Stomach (tissue), 9 donors: ENCODE measurements around the gene TEX2. TPM values are rescaled to one million over a fixed set of nuclear protein-coding genes. Genes with fewer than 3 reads are reported as not detected.

ENCODE experiments used
- DNase-seq, 2 donors: peaks; one replicate each; pipeline versions ENCODE4 v3.0.0 to v3.0.0-alpha.2; 2013 to 2019
- H3K27ac ChIP-seq, 5 donors: fragments of 200-600 bp in 4 of 5; sonication (generic) in 4 of 5; one replicate each; pipeline ENCODE4 v1.5.1; 2013 to 2019; ENCODE audit warnings: mild to moderate bottlenecking in 1 of 5, moderate library complexity in 1 of 5
- H3K27me3 ChIP-seq, 3 donors: fragments of 200-600 bp; sonication (generic); one replicate each; pipeline ENCODE4 v1.5.1; 2017 to 2019; ENCODE audit warnings: mixed run types in 1 of 3
- H3K36me3 ChIP-seq, 4 donors: fragments of 200-600 bp; sonication (generic); 1 replicate in 3 of 4; 2 replicates in 1 of 4; pipeline ENCODE4 v1.5.1; 2016 to 2019
- H3K4me1 ChIP-seq, 4 donors: fragments of 200-600 bp; sonication (generic); one replicate each; pipeline ENCODE4 v1.5.1; 2016 to 2019
- H3K4me3 ChIP-seq, 4 donors: fragments of 200-600 bp; sonication (generic) in 3 of 4; one replicate each; pipeline ENCODE4 v1.5.1; 2016 to 2019; ENCODE audit warnings: mild to moderate bottlenecking in 1 of 4
- H3K9me3 ChIP-seq, 4 donors: fragments of 200-600 bp; sonication (generic); one replicate each; pipeline ENCODE4 v1.5.1; 2016 to 2019
- EP300 ChIP-seq: sonication (generic); formaldehyde crosslinking; IDR thresholded peaks from one replicate; pipeline ENCODE4 v1.6.1; 2017; ENCODE audit warnings: antibody characterized with exemption
- POLR2A ChIP-seq, 4 donors: fragments of 450-650 bp; IDR thresholded peaks; one replicate each; pipeline ENCODE4 v1.6.1; 2016; ENCODE audit warnings: antibody characterized with exemption in 4 of 4, control low read depth in 2 of 4, mild to moderate bottlenecking in 1 of 4, moderate library complexity in 1 of 4
- POLR2AphosphoS5 ChIP-seq, 3 donors: sonication (generic); formaldehyde crosslinking; IDR thresholded peaks; one replicate each; pipeline ENCODE4 v1.6.1; 2016; ENCODE audit warnings: antibody characterized with exemption in 3 of 3
- WGBS, 5 donors: extraction: QIAGEN DNeasy Blood & Tissue Kit in 3 of 5; methylation state at CpG; one replicate each; pipeline versions ENCODE4 v1.1.5 to v1.1.7; 2013 to 2018; 5-methylcytosine and 5-hydroxymethylcytosine counted together
- intact Hi-C: fragments of 100-400 bp; cut with DNase I; formaldehyde crosslinking; loops from one replicate; pipeline ENCODE4 v1.15.1; 2023; ENCODE audit warnings: low total_unique reads
- polyA plus RNA-seq, 3 donors: library from polyadenylated mRNA; stranded (reverse); fragments of 200-250 nt; gene quantifications; one replicate each; pipeline ENCODE4 v1.2.3, GENCODE V29; 2013
- total RNA-seq, 5 donors: library from RNA; depleted of rRNA; stranded (reverse); fragments of >200 nt; gene quantifications; one replicate each; pipeline versions ENCODE4 v1.1.0 to v1.2.3, GENCODE V29; 2014 to 2016
- TF ChIP-seq, protein P1 (sequence below), 7 experiments: fragments of 450-650 bp in 4 of 7; fragments of 200-600 bp in 3 of 7; sonication (generic) in 3 of 7; IDR thresholded peaks; one replicate each; pipeline ENCODE4 v1.5.1; 2016 to 2019; ENCODE audit warnings: antibody characterized with exemption in 7 of 7, control low read depth in 2 of 7, mild to moderate bottlenecking in 1 of 7
- donor health status: healthy with polysubstance abuse.
- donor health status: Bipolar disorder and iron deficiency.
- donor health status: healthy.

Gene TEX2
- total and polyA plus RNA-seq, 8 donors = 5.8 to 50.6 (median 26.1) TPM

DNA sequence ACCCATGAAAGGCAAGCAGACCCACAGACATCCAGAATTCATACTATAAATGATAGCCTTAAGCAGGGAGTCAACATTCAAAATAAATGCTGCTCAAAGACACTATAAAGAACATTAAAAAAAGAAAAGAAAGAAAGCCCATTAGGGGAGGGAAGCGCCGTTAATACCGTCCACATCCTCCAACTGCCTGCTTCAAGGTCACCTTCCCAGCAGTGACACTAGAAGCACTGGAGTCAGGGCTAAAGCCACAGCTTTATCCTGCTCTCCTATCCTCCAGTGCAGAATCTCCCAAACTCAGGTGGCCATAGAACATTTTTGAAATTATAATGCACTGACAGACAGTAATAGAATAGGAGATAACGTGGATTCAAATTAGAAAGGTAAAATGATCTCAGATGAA lies 59.4 kb downstream of the TEX2 start:
- no peak for TF ChIP-seq EP300
- TF ChIP-seq, protein P1, sequence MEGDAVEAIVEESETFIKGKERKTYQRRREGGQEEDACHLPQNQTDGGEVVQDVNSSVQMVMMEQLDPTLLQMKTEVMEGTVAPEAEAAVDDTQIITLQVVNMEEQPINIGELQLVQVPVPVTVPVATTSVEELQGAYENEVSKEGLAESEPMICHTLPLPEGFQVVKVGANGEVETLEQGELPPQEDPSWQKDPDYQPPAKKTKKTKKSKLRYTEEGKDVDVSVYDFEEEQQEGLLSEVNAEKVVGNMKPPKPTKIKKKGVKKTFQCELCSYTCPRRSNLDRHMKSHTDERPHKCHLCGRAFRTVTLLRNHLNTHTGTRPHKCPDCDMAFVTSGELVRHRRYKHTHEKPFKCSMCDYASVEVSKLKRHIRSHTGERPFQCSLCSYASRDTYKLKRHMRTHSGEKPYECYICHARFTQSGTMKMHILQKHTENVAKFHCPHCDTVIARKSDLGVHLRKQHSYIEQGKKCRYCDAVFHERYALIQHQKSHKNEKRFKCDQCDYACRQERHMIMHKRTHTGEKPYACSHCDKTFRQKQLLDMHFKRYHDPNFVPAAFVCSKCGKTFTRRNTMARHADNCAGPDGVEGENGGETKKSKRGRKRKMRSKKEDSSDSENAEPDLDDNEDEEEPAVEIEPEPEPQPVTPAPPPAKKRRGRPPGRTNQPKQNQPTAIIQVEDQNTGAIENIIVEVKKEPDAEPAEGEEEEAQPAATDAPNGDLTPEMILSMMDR (IDR thresholded peaks at IDR 0.05) = no peak
- TF ChIP-seq POLR2AphosphoS5 (IDR thresholded peaks at IDR 0.05) = no peak
- no peak for TF ChIP-seq POLR2A (IDR thresholded peaks at IDR 0.05)
- H3K4me3 ChIP-seq = no peak overlapping the region
- WGBS, 5 donors = 63 to 71% (median 67%) methylated on average over 4 of the region's 4 CpGs
- peaks cover 6 to 29% (median 17%) of the 10 kb centered on the region in 4 donors for H3K4me1 ChIP-seq
- intact Hi-C loops = no loop called here
- H3K36me3 ChIP-seq = no peaks in the 10 kb centered on the region
- DNase-seq = no peak
- H3K27me3 ChIP-seq = no peaks in the 10 kb centered on the region
- H3K9me3 ChIP-seq = no peaks in the 10 kb centered on the region
- no peak overlapping the region for H3K27ac ChIP-seq

DNA sequence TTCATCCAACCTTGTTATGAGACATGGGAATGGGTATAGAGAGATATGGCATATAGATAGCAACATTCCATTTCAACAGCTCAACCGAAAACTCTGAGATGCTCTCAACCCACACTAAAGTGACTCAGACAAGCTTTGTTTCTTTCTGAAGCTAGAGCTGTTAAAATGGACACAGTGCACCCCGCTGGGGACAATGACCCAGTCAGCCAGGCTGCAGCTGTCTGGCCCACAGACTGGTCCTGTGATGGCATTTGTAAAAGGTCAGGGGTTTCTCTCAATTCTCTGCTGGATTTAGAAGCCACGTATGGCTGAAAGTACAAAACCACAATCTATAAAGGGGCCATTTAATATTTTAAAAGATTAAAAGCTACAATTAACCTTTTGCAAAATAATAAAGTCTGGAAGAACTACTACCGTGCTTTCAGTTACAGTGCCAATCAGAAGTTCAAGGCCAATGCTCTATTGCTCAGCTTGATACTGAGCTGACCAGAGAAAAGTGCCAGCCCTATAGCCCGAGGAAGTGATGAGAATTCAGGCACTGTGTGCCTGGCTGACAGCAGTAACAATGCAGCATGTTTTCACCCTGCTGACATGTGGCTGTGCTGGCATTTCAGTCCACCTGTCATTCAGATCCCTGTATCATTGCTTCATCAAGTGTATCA lies 60.2 kb downstream of the TEX2 start:
- H3K4me3 ChIP-seq = no peak overlapping the region
- intact Hi-C loops = no loop called here
- DNase-seq = no peak
- peaks cover 6 to 29% (median 17%) of the 10 kb centered on the region in 4 donors for H3K4me1 ChIP-seq
- peaks cover 0 to under 1% (median 0%) of the 10 kb centered on the region in 4 donors for H3K9me3 ChIP-seq
- H3K36me3 ChIP-seq = no peaks in the 10 kb centered on the region
- H3K27ac ChIP-seq = no peak overlapping the region
- 72 to 80% (median 75%) methylated on average over 5 of the region's 5 CpGs for WGBS, 5 donors
- no peaks in the 10 kb centered on the region for H3K27me3 ChIP-seq
- TF ChIP-seq POLR2A (IDR thresholded peaks at IDR 0.05) (no peak), EP300 (no peak), POLR2AphosphoS5 (IDR thresholded peaks at IDR 0.05) (no peak)
- TF ChIP-seq, protein P1 (IDR thresholded peaks at IDR 0.05) = no peak

DNA sequence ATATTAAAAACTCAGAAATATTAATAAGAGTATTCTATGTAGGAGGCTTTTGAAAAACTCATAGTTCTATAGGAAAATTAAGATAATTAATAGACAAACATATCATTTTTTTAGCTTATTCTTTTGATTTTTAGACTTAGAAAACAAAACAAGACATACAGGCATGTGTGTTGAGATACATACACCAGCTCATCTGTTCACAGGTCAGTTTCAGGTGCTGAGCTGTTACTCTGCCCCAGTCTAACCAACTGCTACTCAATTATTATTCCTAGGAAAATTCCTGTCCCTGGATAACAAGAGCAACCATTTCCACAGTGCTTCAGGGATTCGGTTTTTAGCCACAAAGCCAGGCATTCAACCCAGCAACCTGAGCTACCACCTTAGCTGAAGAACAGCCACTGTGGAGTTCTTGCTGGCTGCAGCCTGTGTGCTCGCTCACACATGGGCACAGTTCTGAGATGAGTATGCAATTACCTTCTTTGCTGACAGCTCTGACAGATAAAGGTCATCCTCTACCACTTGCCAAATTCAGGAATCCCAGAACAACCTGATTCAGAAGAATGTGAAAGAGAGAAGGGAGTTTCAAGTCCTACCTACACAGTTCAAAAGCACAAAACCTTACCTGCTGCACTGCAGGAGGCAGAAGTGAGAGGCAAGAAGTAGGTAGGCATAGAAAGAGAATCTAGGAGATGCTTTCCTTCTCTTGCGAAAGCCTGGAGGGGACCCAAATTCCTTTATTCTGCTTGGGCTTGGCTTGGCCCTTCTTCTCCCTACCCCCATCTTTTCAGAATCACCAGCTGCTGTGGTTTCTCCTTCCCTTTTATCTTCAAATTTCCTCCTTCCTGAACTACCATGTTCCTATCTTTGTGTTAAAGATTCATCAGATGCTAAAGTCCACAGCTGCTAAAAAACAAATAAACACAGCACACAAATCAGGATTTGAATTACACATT lies 62.7 kb downstream of the TEX2 start:
- no peak overlapping the region for H3K27ac ChIP-seq
- DNase-seq = no peak
- peaks cover 0 to 7% (median 3%) of the 10 kb centered on the region in 4 donors for H3K9me3 ChIP-seq
- H3K27me3 ChIP-seq = no peaks in the 10 kb centered on the region
- 65 to 84% (median 66%) methylated on average over 3 of the region's 3 CpGs for WGBS, 5 donors
- intact Hi-C loops = no loop called here
- no peak for TF ChIP-seq POLR2AphosphoS5 (IDR thresholded peaks at IDR 0.05)
- TF ChIP-seq EP300 = no peak
- no peak for TF ChIP-seq POLR2A (IDR thresholded peaks at IDR 0.05)
- TF ChIP-seq, protein P1 (IDR thresholded peaks at IDR 0.05) = no peak
- H3K4me3 ChIP-seq = no peak overlapping the region
- peaks cover 6 to 25% (median 16%) of the 10 kb centered on the region in 4 donors for H3K4me1 ChIP-seq
- H3K36me3 ChIP-seq = no peaks in the 10 kb centered on the region

- peaks cover 6 to 25% (median 16%) of the 10 kb centered on the region in 4 donors for H3K4me1 ChIP-seq
- no peak for DNase-seq
- H3K4me3 ChIP-seq = no peak overlapping the region
- TF ChIP-seq POLR2A (IDR thresholded peaks at IDR 0.05) = no peak
- TF ChIP-seq, protein P1 (IDR thresholded peaks at IDR 0.05) = no peak
- intact Hi-C loops = no loop called here
- H3K27ac ChIP-seq = no peak overlapping the region
- H3K36me3 ChIP-seq = peaks cover 0 to 11% (median 5%) of the 10 kb centered on the region in 4 donors
- H3K9me3 ChIP-seq = peaks cover 0 to 7% (median 3%) of the 10 kb centered on the region in 4 donors
- WGBS, 5 donors = 89 to 94% (median 92%) methylated on average over 5 of the region's 5 CpGs
- no peaks in the 10 kb centered on the region for H3K27me3 ChIP-seq
These were observed 64.5 kb downstream of the TEX2 start for GRCh38 chr17:64198331-64199090.
